Measurements from ENCODE around the gene PFDN2.

PFDN2 gene

GRCh38 chr1:161153682-161154337 is 36.0 kb upstream of the PFDN2 start, which contains the start of gene UFC1 (continued):
- TF ChIP-seq GLI2 (tag by site-specific recombination; IDR thresholded peaks at IDR 0.05; ENCODE audit: borderline replicate concordance, low read depth) = no peak; the same call in 1 of the 2 replicates
- TF ChIP-seq, protein P1, sequence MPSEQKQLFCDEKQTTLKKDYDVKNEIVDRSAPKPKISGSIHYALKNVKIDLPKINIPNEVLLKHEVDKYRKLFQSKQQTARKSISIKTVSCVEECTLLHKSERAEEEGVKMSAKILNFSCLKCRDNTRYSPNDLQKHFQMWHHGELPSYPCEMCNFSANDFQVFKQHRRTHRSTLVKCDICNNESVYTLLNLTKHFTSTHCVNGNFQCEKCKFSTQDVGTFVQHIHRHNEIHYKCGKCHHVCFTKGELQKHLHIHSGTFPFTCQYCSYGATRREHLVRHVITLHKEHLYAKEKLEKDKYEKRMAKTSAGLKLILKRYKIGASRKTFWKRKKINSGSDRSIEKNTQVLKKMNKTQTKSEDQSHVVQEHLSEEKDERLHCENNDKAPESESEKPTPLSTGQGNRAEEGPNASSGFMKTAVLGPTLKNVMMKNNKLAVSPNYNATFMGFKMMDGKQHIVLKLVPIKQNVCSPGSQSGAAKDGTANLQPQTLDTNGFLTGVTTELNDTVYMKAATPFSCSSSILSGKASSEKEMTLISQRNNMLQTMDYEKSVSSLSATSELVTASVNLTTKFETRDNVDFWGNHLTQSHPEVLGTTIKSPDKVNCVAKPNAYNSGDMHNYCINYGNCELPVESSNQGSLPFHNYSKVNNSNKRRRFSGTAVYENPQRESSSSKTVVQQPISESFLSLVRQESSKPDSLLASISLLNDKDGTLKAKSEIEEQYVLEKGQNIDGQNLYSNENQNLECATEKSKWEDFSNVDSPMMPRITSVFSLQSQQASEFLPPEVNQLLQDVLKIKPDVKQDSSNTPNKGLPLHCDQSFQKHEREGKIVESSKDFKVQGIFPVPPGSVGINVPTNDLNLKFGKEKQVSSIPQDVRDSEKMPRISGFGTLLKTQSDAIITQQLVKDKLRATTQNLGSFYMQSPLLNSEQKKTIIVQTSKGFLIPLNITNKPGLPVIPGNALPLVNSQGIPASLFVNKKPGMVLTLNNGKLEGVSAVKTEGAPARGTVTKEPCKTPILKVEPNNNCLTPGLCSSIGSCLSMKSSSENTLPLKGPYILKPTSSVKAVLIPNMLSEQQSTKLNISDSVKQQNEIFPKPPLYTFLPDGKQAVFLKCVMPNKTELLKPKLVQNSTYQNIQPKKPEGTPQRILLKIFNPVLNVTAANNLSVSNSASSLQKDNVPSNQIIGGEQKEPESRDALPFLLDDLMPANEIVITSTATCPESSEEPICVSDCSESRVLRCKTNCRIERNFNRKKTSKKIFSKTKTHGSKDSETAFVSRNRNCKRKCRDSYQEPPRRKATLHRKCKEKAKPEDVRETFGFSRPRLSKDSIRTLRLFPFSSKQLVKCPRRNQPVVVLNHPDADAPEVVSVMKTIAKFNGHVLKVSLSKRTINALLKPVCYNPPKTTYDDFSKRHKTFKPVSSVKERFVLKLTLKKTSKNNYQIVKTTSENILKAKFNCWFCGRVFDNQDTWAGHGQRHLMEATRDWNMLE (tag by site-specific recombination; conservative IDR thresholded peaks at IDR 0.05; ENCODE audit: low read depth) = peak; percentile 72
- TF ChIP-seq ZNF19 (tag by site-specific recombination; IDR thresholded peaks at IDR 0.05; ENCODE audit: low read depth) = no peak
- TF ChIP-seq ZNF280C (tag by site-specific recombination; IDR thresholded peaks at IDR 0.05) = no peak
- no peak for TF ChIP-seq ZNF202 (tag by site-specific recombination; IDR thresholded peaks at IDR 0.05; ENCODE audit: borderline replicate concordance)
- peak; percentile 98 for TF ChIP-seq ZNF580 (tag by site-specific recombination; IDR thresholded peaks at IDR 0.05)
- no peak for TF ChIP-seq PBX3 (CRISPR knock-in tag; IDR thresholded peaks at IDR 0.05)
- TF ChIP-seq ZIC2 (tag by site-specific recombination; IDR thresholded peaks at IDR 0.05) = no peak
- no peak for TF ChIP-seq ZNF510 (tag by site-specific recombination; IDR thresholded peaks at IDR 0.05; ENCODE audit: insufficient replicate concordance)
- TF ChIP-seq ZNF76 (tag by site-specific recombination; IDR thresholded peaks at IDR 0.05; ENCODE audit: borderline replicate concordance, low read depth) = peak; percentile 80; the same call in 1 of the 2 replicates
- TF ChIP-seq ZNF544 (tag by site-specific recombination; IDR thresholded peaks at IDR 0.05) = no peak
- TF ChIP-seq ZNF175 (tag by site-specific recombination; IDR thresholded peaks at IDR 0.05) = no peak
- peak; percentile 97 for TF ChIP-seq ZXDB (tag by site-specific recombination; IDR thresholded peaks at IDR 0.05)
- no peak for TF ChIP-seq ZNF776 (tag by site-specific recombination; IDR thresholded peaks at IDR 0.05; ENCODE audit: borderline replicate concordance)
- no peak for TF ChIP-seq ZNF571 (tag by site-specific recombination; IDR thresholded peaks at IDR 0.05)
- TF ChIP-seq, protein P2, sequence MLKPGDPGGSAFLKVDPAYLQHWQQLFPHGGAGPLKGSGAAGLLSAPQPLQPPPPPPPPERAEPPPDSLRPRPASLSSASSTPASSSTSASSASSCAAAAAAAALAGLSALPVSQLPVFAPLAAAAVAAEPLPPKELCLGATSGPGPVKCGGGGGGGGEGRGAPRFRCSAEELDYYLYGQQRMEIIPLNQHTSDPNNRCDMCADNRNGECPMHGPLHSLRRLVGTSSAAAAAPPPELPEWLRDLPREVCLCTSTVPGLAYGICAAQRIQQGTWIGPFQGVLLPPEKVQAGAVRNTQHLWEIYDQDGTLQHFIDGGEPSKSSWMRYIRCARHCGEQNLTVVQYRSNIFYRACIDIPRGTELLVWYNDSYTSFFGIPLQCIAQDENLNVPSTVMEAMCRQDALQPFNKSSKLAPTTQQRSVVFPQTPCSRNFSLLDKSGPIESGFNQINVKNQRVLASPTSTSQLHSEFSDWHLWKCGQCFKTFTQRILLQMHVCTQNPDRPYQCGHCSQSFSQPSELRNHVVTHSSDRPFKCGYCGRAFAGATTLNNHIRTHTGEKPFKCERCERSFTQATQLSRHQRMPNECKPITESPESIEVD (tag by site-specific recombination; IDR thresholded peaks at IDR 0.05) = no peak
- peak; percentile 4; the same call in 1 of the 2 replicates for TF ChIP-seq ZNF146 (tag by site-specific recombination; IDR thresholded peaks at IDR 0.05)
- no peak for TF ChIP-seq AEBP2 (tag by site-specific recombination; IDR thresholded peaks at IDR 0.05; ENCODE audit: borderline replicate concordance)
- peak; percentile 46; the same call in 1 of the 2 replicates for TF ChIP-seq WT1 (tag by site-specific recombination; IDR thresholded peaks at IDR 0.05)
- TF ChIP-seq, protein P3, sequence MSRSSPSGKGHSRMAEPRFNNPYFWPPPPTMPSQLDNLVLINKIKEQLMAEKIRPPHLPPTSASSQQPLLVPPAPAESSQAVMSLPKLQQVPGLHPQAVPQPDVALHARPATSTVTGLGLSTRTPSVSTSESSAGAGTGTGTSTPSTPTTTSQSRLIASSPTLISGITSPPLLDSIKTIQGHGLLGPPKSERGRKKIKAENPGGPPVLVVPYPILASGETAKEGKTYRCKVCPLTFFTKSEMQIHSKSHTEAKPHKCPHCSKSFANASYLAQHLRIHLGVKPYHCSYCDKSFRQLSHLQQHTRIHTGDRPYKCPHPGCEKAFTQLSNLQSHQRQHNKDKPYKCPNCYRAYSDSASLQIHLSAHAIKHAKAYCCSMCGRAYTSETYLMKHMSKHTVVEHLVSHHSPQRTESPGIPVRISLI (tag by site-specific recombination; IDR thresholded peaks at IDR 0.05) = no peak
- peak; percentile 80 for TF ChIP-seq ZNF561 (tag by site-specific recombination; IDR thresholded peaks at IDR 0.05; ENCODE audit: borderline replicate concordance)
- TF ChIP-seq ZNF350 (tag by site-specific recombination; IDR thresholded peaks at IDR 0.05) = no peak

All from HEK293 (cell line).